HG02981 (cell line): ENCODE measurements around the gene PFDN1.
"Not testable (repeated sequence)": the region's sequence is repeated elsewhere in the genome, so short reads cannot be mapped to it uniquely, and the experiment has no call there.

Source experiments
- ATAC-seq: cut with Tn5 transposase; IDR thresholded peaks from one replicate; pipeline ENCODE4 v1.9.1; 2021; ENCODE audit warnings: mild to moderate bottlenecking, moderate library complexity; ENCODE audit not compliant: unreplicated experiment

Gene PFDN1, protein sequence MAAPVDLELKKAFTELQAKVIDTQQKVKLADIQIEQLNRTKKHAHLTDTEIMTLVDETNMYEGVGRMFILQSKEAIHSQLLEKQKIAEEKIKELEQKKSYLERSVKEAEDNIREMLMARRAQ

DNA sequence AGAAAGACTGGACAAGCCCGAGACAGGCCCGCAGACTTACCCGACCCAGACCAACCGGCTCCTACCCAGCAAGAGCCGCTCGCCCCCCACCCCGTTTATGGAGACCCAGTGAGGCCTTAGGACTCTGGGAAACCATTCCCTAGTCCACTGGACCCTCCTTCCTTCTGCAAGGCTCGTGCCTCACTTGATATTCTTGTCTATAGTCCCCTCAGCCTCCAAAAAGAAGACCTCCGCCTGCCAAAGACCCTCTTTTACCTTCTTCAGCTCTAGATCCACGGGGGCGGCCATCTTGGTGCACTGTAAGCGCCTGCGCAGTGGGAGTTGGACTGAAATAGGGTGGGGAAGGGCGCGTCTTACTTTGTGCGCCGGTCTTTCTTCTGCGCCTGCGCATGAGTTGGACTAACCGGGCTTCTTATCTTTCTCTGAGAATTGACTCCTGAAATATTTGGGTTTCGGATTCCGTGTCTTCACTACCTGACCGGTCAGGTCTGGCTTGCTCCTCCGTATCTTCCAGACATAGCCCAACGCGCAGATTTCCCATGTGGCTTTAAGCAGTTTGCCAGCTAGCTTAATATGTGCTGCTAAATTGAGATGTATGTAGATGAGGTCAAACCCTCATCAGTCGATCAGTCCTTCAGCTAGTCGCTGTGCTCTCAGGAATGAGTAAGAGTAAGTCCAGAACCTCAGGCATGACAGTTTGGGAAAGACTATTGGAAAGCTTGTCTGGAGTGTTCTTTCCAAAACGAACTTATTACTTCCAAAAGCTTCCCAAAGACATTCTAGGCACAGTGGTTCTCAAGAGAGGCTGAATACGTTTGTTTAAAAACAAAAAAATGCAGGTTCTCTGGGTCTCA lies at the start of gene PFDN1:
PFDN1 (minus strand) TSS at position 316 of the 854 bp plus-strand sequence; CDS start at position 288, 28 bp downstream.
- ATAC-seq = peak; percentile 98

- ATAC-seq = no peak
These were observed 48.9 kb upstream of the PFDN1 start for GRCh38 chr5:140351609-140352334.

- ATAC-seq = no peak
These were observed 46.3 kb upstream of the PFDN1 start for GRCh38 chr5:140349244-140349643.

- ATAC-seq = no peak
These were observed 45.2 kb upstream of the PFDN1 start for GRCh38 chr5:140348104-140348503.

- ATAC-seq = no peak
These were observed 44.5 kb upstream of the PFDN1 start for GRCh38 chr5:140347360-140347759.

- peak; percentile 64 for ATAC-seq
These were observed 43.7 kb upstream of the PFDN1 start, which contains the start of gene HBEGF for GRCh38 chr5:140346348-140347221. Gene HBEGF, minus strand, starts transcription at chr5:140346603. Its CDS starts 275 bp downstream, at chr5:140346328.

- ATAC-seq = peak; percentile 20
These were observed 43.0 kb upstream of the PFDN1 start for GRCh38 chr5:140345919-140346347.

DNA sequence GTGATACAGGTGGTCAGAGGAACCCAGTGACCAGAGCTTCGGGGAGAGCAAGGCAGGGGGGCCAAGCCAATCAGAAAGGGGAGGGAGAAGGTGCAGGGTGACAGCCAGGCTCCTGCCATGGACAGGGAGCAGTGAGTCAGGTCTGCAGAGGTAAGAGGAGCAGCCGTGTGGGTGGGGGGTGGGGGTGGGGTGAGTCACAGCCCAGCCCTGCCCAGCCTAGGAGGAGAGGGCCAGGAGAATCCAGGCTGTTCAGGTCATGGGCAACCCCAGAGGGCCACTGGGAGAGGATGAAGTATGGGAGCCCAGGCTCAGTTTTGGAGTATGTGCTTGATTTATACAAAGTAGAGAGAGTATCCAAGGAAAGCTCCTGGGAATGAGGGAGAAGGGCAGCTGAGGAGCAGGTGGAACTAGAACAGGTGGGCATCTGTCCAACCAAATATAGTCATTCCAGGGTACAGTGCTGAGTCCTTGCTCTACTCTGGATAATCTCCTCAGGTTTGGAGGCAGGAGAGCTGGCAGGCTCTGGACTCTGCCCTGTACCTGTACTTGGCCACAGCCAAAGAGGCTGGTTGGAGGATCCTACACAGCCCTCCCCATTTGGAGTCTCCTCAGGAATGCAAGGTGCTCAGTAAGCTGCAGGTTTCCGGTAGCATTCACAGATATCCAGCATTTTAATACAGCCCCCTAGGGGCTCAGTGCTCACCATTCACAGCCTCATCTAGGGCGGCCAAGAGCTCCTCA lies 42.0 kb upstream of the PFDN1 start:
- ATAC-seq = no peak

DNA sequence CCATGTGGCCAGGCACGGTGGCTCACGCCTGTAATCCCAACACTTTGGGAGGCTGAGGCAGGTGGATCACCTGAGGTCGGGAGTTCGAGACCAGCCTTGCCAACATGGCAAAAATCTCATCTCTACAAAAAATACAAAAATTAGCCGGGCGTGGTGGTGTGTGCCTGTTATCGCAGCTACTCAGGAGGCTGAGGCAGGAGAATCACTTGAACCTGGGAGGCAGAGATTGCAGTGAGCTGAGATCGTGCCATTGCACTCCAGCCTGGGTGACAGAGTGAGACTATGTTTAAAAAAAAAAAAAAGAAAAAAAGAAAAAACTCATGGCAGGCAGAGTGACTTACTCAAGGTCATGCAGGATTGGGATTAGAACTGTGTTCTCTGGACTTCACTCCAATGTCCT lies 40.9 kb upstream of the PFDN1 start:
- ATAC-seq = not testable (repeated sequence)

GRCh38 chr5:140342896-140343295 lies 40.0 kb upstream of the PFDN1 start:
- ATAC-seq = no peak

- ATAC-seq = no peak
These were observed 39.4 kb upstream of the PFDN1 start for GRCh38 chr5:140342287-140342686.

GRCh38 chr5:140341591-140341990 lies 38.7 kb upstream of the PFDN1 start:
- no peak for ATAC-seq

GRCh38 chr5:140340605-140341121 lies 37.8 kb upstream of the PFDN1 start:
- no peak for ATAC-seq

DNA sequence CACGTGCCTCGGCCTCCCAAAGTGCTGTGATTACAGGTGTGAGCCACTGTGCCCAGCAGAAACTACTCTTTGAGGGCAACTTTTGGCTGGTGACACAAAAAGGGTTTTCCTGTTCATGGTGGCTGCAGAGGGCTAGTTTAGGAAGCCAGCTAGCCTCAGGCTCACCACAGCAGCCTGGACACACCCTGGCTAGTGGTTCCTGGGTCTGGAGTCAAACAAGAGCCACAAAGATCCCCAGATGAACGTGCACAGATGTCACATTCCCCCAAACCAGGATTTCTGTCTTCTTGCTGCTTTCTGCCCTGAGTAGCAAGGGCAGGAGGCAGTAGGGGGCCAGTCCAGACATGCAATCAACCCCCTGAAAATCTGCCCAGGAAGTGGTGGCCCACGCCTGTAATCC lies 36.7 kb upstream of the PFDN1 start:
- ATAC-seq = no peak

- no peak for ATAC-seq
These were observed 36.0 kb upstream of the PFDN1 start for GRCh38 chr5:140338908-140339307.

DNA sequence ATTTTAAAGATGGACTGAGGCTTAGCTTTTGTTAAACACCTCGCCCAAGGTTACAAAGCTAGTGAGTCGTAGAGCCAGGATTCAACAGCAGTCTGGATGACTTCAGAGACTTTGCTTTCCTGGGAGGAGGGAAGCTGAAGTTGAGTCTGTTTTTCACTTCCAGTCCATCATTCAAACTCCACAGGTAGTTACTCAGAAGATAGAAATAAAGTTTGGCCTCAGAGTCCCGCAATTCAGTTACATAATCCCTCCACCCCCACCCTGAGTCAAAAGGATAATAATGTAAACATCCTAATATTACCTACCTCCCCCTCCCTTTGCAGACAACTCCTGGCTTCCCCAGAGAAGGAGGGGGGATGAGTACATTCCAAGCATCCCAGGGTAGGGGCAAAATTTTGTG lies 35.4 kb upstream of the PFDN1 start:
- ATAC-seq = no peak

DNA sequence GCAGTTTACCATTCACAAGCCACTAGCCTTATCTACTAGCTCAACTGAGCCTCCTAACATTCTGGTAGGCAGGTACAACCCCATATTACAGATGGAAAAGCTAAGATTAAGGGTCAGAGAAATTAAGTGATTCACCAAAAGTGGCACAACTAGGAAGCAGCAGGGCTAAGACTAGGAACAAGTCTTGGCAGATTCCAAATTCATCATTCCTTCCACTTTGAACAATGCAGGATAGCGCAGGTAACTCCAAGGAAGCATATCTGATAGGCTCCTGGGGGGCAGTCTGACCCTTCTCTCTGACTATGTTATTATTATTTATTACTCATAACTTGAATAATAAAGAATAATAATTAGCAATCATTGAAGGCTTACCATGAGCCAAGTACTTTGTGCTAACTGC lies 35.0 kb upstream of the PFDN1 start:
- no peak for ATAC-seq

GRCh38 chr5:140336388-140336787 lies 33.5 kb upstream of the PFDN1 start:
- no peak for ATAC-seq

GRCh38 chr5:140331638-140332037 lies 28.7 kb upstream of the PFDN1 start:
- ATAC-seq = no peak
